Bronchial epithelial cell (primary cell): ENCODE data around the gene COL13A1. TPM values are rescaled to one million over a fixed set of nuclear protein-coding genes. Genes with fewer than 3 reads are reported as not detected.
A peak's percentile ranks its signal among the peaks of the same experiment; 100 is the strongest.

Source experiments
- DNase-seq: peaks from one replicate; pipeline ENCODE4 v3.0.0-alpha.2; 2010; ENCODE audit warnings: low read depth
- FAIRE-seq: peaks from 2 replicates; lab custom pipeline; 2011; peaks lifted over from hg19 to GRCh38; lab: Jason Lieb, UNC
- H3K27me3 ChIP-seq: 2 replicates; pipeline ENCODE4 v1.5.1; 2011; ENCODE audit warnings: low read length; ENCODE audit not compliant: control insufficient read depth, insufficient read depth
- H3K36me3 ChIP-seq: 2 replicates; pipeline ENCODE4 v1.5.1; 2011; ENCODE audit warnings: low read length; ENCODE audit not compliant: control insufficient read depth, insufficient read depth
- H3K4me3 ChIP-seq: 2 replicates; pipeline ENCODE4 v1.5.1; 2011; ENCODE audit warnings: mild to moderate bottlenecking, low read depth, low read length, control low read depth
- CTCF ChIP-seq: IDR thresholded peaks from 2 replicates; pipeline ENCODE4 v1.5.1; 2011; ENCODE audit warnings: mild to moderate bottlenecking, moderate library complexity, low read length, control low read depth, inconsistent platforms; ENCODE audit not compliant: insufficient read depth, severe bottlenecking
- total RNA-seq: library from RNA; depleted of rRNA; stranded (reverse); fragments of >200 nt; gene quantifications from 2 replicates; pipeline ENCODE4 v1.2.1, GENCODE V29; 2014

The COL13A1 gene
- total RNA-seq, 1 donor from 2014 or later, result under 0.01 TPM

DNA sequence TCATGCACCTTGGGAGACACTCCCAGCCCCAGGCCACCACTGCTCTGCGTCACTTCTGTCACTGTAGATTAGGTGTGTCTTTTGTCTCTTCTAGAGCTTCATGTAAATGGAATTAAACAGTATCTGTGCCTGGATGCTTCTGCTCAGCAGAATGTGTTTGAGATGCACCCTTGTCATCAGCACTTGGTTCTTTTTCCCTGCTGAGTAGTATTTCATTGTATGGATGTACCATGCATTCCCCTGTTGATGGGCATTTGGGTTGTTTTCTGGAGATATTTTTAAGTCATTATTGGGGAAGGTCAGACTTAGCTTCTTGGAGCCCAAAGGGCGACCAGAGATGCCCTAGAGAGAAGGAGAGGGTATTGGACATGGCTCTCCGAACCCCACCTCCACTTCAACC is 126.6 kb downstream of the COL13A1 start:
- FAIRE-seq (no peak), DNase-seq (no peak)
- TF ChIP-seq CTCF, result no peak
- Histone ChIP-seq H3K36me3 (no peaks in the 10 kb centered on the region), H3K27me3 (peaks cover 8% of the 10 kb centered on the region), H3K4me3 (no peak overlapping the region)

DNA sequence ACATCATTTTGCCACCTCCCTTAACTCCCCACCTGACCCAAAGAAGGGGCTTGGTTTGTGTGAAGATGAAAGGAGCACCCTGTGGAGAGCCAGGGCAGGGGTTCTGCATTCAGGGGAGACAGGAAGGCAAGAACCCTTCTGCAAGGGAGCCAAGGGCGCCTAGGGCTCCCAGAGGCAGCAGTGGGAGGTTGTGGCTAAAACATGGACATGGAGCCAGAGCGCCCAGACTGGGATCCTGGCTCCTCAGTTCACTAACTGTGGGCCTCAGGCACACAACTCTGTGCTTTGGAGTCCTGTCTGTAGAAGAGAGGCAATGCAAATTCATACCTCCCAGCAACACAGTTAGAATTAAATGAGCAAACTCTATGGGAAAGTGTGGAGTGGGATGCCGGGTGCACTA is 127.9 kb downstream of the COL13A1 start:
- FAIRE-seq (no peak), DNase-seq (no peak)
- Histone ChIP-seq H3K36me3 (no peaks in the 10 kb centered on the region), H3K4me3 (no peak overlapping the region), H3K27me3 (peaks cover 7% of the 10 kb centered on the region)
- TF ChIP-seq CTCF, result no peak

DNA sequence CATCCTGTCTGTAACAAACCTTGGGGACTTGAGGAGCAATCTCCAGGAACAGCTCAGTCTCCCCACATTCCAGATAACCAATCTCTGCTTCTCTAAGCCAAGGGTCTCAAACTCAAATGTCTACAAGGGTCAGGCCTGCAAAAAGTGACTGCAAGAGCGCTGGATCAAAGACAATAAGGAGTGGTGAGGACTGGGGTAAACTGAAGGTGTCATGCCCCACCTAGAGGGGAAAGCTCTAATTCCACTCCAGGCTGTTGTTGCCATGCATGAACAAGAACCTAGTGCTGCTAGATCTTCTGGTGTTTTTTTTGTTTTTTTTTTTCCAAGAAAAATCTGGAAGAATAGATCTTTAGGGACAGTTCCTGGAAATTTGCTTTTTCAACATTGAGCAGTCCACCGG is 133.1 kb downstream of the COL13A1 start:
- DNase-seq (no peak), FAIRE-seq (no peak)

DNA sequence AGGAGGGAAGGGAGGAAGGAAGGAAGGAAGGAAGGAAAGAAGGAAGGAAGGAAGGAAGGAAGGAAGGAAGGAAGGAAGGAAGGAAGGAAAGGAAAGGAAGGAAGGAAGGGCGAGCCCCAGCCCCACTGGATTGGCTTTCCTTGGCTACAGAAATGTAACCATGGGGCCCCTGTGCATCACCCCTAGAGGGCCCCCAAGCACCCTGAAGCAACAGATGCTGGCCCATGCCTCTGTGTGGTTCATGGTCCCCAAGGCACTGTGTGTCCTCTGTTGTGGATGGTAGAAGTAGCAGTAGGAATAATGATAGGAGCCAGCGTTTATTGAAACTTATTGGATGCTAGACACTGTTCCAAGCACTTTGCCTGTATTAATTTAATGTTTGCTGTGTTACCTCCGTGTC is 134.4 kb downstream of the COL13A1 start:
- FAIRE-seq, result no peak
- TF ChIP-seq CTCF, result peak; percentile 41
- H3K27me3 ChIP-seq, result peaks cover 10% of the 10 kb centered on the region
- no peaks in the 10 kb centered on the region for H3K36me3 ChIP-seq
- no peak overlapping the region for H3K4me3 ChIP-seq
- no peak for DNase-seq

More for the DNA sequence above, 133.1 kb downstream of the COL13A1 start:
- no peaks in the 10 kb centered on the region for H3K36me3 ChIP-seq
- no peak for TF ChIP-seq CTCF
- no peak overlapping the region for H3K4me3 ChIP-seq
- peaks cover 9% of the 10 kb centered on the region for H3K27me3 ChIP-seq

GRCh38 chr10:69938541-69938991 is 136.9 kb downstream of the COL13A1 start:
- TF ChIP-seq CTCF, result no peak
- FAIRE-seq (no peak), DNase-seq (no peak)
- H3K36me3 ChIP-seq, result no peaks in the 10 kb centered on the region
- peaks cover 10% of the 10 kb centered on the region for H3K27me3 ChIP-seq
- H3K4me3 ChIP-seq, result no peak overlapping the region

DNA sequence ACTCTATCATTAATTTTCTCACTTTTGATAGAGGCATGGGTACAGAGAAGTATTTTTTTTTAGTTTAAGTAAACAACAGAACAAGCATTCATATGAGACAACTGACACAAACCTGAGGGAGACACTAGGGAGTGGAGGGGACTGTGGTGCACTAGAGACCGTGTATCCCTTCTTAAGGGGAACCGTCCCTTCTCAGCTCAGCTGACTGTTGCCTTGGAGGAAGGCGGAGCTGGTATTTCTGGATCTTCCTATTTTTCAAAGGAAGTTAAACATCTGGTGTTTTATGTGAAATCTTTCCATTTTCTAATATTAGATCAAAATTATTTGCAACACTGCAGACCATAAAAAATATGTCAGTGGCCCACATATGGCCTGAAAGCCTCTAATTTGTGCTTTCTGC is 137.4 kb downstream of the COL13A1 start:
- FAIRE-seq (no peak), DNase-seq (no peak)
- H3K4me3 ChIP-seq, result no peak overlapping the region
- H3K36me3 ChIP-seq, result no peaks in the 10 kb centered on the region
- peaks cover 10% of the 10 kb centered on the region for H3K27me3 ChIP-seq
- TF ChIP-seq CTCF, result no peak
